ENCODE measurements around the gene LEMD3. TPM values are rescaled to one million over a fixed set of nuclear protein-coding genes. Genes with fewer than 3 reads are reported as not detected.

The LEMD3 gene
- polyA plus RNA-seq, 1 of the 3 experiments (the other 2 are of a cell fraction), result 4.4 TPM

GRCh38 chr12:65205886-65206285, 36.5 kb downstream of the LEMD3 start:
- H3K9me3 ChIP-seq, result no peaks in the 10 kb centered on the region
- ChIA-PET POLR2A (no interaction called here), CTCF (no interaction called here)
- peaks cover 64% of the 10 kb centered on the region for H3K79me2 ChIP-seq (ENCODE audit: insufficient read depth)
- TF ChIP-seq ZBTB33 (IDR thresholded peaks at IDR 0.05; ENCODE audit: borderline replicate concordance, low read depth) (no peak), JUND (IDR thresholded peaks at IDR 0.05) (no peak), FOXJ3 (CRISPR knock-in tag; IDR thresholded peaks at IDR 0.05) (no peak), SMC3 (IDR thresholded peaks at IDR 0.05; ENCODE audit: low read depth, low read length) (no peak), PBX3 (IDR thresholded peaks at IDR 0.05) (no peak), USF2 (IDR thresholded peaks at IDR 0.05; ENCODE audit: borderline replicate concordance, low read depth, low read length) (no peak), TEAD4 (IDR thresholded peaks at IDR 0.05; ENCODE audit: borderline replicate concordance, insufficient read depth) (no peak), GATA2 (CRISPR knock-in tag; IDR thresholded peaks at IDR 0.05) (no peak), MEF2A (IDR thresholded peaks at IDR 0.05; ENCODE audit: borderline replicate concordance, low read depth) (no peak), FOSL2 (IDR thresholded peaks at IDR 0.05; ENCODE audit: borderline replicate concordance, low read depth) (no peak), POLR2AphosphoS5 (IDR thresholded peaks at IDR 0.05; ENCODE audit: low read depth, low read length) (no peak), FOXM1 (IDR thresholded peaks at IDR 0.05; ENCODE audit: low read depth) (no peak)
- no peak overlapping the region for H3K4me3 ChIP-seq (ENCODE audit: low read depth in 2 of 2, low read length in 1 of 2)
- H3K9ac ChIP-seq, result no peak overlapping the region
- H3K4me2 ChIP-seq, result no peak overlapping the region
- H3K36me3 ChIP-seq (replicated peaks in 1 of 2; ENCODE audit: control insufficient read depth in 1 of 2, insufficient read depth in 2 of 2, low read length in 1 of 2), result no peaks in the 10 kb centered on the region
- H2AFZ ChIP-seq (ENCODE audit: low read depth), result no peak overlapping the region
- DNase-seq, result no peak
- no peak overlapping the region for H3K27ac ChIP-seq (ENCODE audit: low read depth in 2 of 2, low read length in 1 of 2)
- peaks cover 0 to 3% of the 10 kb centered on the region in 2 experiments; a peak in 3 of 4 replicates for H3K4me1 ChIP-seq (ENCODE audit: control insufficient read depth in 1 of 2, insufficient read depth in 2 of 2, low read depth in 1 of 2, low read length in 1 of 2)
- H3K9me2 ChIP-seq, result no peaks in the 10 kb centered on the region
- H4K20me1 ChIP-seq (ENCODE audit: insufficient read depth), result no peaks in the 10 kb centered on the region
- H3F3A ChIP-seq (replicated peaks; ENCODE audit: insufficient read depth), result no peaks in the 10 kb centered on the region
- H3K27me3 ChIP-seq (ENCODE audit: insufficient read depth), result no peaks in the 10 kb centered on the region

GRCh38 chr12:65208125-65208524, 38.7 kb downstream of the LEMD3 start:
- H3F3A ChIP-seq (replicated peaks; ENCODE audit: insufficient read depth), result no peaks in the 10 kb centered on the region
- no peak overlapping the region for H3K4me3 ChIP-seq (ENCODE audit: low read depth in 2 of 2, low read length in 1 of 2)
- TF ChIP-seq POLR2AphosphoS5 (IDR thresholded peaks at IDR 0.05; ENCODE audit: low read depth, low read length) (no peak), USF1 (IDR thresholded peaks at IDR 0.05; ENCODE audit: borderline replicate concordance, low read depth) (no peak), RFX5 (IDR thresholded peaks at IDR 0.05; ENCODE audit: low read length) (no peak), JUND (IDR thresholded peaks at IDR 0.05) (no peak), IRF3 (IDR thresholded peaks at IDR 0.05; ENCODE audit: low read depth, low read length) (no peak), SMC3 (IDR thresholded peaks at IDR 0.05; ENCODE audit: low read depth, low read length) (no peak), ZBTB33 (IDR thresholded peaks at IDR 0.05; ENCODE audit: borderline replicate concordance, low read depth) (no peak), MAX (IDR thresholded peaks at IDR 0.05; ENCODE audit: low read depth) (no peak)
- H3K9me2 ChIP-seq, result no peaks in the 10 kb centered on the region
- no peaks in the 10 kb centered on the region for H3K27me3 ChIP-seq (ENCODE audit: insufficient read depth)
- H3K9ac ChIP-seq, result no peak overlapping the region
- ChIA-PET CTCF (interaction anchor here (0.6 to 1.5 kb wide), 5 partner anchors 9 to 18 kb away, joined by 3 to 4 read pairs (median 3); no protein-coding TSS in a partner anchor), POLR2A (no interaction called here)
- peaks cover 42% of the 10 kb centered on the region for H3K79me2 ChIP-seq (ENCODE audit: insufficient read depth)
- no peak overlapping the region for H3K4me2 ChIP-seq
- H3K4me1 ChIP-seq (ENCODE audit: control insufficient read depth in 1 of 2, insufficient read depth in 2 of 2, low read depth in 1 of 2, low read length in 1 of 2), result peaks cover 0 to 3% of the 10 kb centered on the region in 2 experiments; a peak in 3 of 4 replicates
- H3K36me3 ChIP-seq (replicated peaks in 1 of 2; ENCODE audit: control insufficient read depth in 1 of 2, insufficient read depth in 2 of 2, low read length in 1 of 2), result no peaks in the 10 kb centered on the region
- WGBS (ENCODE audit: low lambda C conversion rate), result 98% methylated on average over 2 of the region's 2 CpGs
- no peak overlapping the region for H3K27ac ChIP-seq (ENCODE audit: low read depth in 2 of 2, low read length in 1 of 2)
- no peaks in the 10 kb centered on the region for H4K20me1 ChIP-seq (ENCODE audit: insufficient read depth)
- DNase-seq, result no peak
- no peak overlapping the region for H2AFZ ChIP-seq (ENCODE audit: low read depth)
- no peaks in the 10 kb centered on the region for H3K9me3 ChIP-seq

All from SK-N-SH (cell line).